Renal pelvis (tissue), 4 donors: ENCODE measurements around the gene MUC6. TPM values are rescaled to one million over a fixed set of nuclear protein-coding genes. Genes with fewer than 3 reads are reported as not detected.

ENCODE experiments used
- DNase-seq: peaks from one replicate; pipeline ENCODE4 v3.0.0-alpha.2; 2013
- polyA plus RNA-seq, 3 donors: library from polyadenylated mRNA; unstranded; fragments of 120-200 nt; gene quantifications; one replicate each; pipeline ENCODE4 v1.2.1, GENCODE V29; 2013; ENCODE audit not compliant: insufficient read length in 3 of 3

MUC6 gene
- polyA plus RNA-seq, 3 donors, result 25.6 to 35.8 (median 26.2) TPM

GRCh38 chr11:1040428-1041148 is 4.1 kb upstream of the MUC6 start:
- no peak for DNase-seq

DNA sequence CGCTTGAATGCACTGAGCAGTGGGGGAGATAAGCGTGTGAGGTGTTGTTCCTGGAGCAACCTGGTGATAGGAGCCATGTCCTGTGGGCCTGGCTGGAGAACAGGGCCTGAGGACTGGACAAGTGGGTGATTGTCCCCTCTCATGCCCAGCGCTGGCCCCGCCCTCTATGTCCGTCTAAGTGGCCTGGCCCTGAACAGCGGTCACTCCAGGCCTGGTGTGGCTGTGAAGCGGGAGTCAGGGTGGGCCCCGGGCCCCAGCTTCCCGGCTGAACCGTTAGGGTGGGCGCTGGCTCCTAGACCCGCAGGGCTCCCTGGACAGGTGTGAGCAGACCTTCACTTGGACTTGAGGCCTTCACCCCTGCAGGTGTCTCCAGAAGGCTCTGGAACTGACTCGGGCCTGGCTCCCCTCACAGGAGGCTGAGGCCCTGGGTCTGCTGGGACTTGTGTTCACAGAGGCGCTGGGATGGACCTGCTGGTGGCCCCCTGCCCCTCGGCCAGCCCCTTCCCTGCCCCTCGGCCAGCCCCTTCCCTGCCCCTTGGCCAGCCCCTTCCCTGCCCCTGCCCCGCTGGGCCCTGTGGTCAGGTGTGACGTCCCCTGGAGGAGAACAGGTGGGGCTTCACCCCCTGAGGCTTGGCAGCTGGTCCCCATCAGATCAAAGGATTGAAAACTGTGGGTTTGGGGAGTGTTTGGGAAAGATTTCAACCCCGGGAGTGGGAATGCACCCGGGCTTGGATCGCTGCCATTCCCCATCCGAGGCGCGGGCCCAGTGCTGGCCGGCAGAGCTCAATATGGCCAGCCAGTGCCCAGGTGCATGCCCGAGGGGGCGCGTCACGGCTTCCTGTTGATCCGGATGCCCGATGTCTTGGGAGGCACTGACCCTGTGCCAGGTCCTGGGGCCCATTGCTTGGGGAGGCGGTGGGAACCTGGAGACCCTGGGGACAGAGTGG is 3.2 kb upstream of the MUC6 start:
- no peak for DNase-seq

GRCh38 chr11:1038921-1039320 is 2.4 kb upstream of the MUC6 start:
- DNase-seq, result no peak

DNA sequence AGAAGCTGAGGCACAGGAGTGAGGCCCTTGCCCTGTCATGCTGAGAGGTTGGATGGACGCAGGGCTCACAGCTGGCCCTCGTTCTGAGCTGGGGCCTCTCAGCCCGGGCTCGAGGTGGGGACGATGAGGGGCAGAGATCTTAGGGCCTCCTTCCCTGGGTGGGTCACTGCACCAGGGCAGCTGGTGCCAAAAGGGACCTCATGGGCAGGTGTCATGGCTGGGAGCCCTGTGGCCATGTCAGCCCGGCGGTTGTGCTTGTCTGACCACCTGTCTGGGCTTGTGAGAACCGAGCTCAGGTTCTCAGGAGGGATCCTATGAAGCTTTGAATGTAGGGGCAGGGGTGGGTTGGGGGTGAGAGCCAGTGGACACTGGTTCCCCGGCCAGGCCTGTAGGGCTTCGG is 1.8 kb upstream of the MUC6 start:
- no peak for DNase-seq

DNA sequence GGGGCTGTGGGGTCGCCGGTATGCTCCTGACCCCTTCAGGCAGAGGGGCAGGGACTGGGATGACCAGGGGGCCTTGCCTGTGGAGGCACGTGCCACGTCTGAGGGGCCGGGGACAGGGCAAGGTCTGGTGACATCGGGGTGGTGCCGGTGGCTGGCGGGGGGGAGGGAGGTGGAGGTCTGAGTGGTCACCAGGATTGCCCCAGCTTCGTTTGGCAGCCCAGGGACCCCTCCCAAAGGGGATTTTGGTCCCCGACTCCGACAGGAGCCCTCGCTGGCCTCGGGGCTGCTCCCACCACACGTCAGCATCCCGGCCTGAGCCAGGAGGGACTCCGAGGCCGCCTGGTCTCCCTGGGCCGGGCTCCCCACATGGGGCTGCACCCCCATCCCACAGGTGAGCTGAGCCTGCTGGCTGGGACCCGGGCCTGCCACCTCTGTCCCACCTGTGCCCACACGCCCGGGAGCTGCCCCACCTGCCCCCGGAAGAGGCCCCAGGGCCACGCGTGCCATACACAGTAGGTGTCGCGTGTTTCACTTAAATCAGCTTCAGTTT is 1.1 kb upstream of the MUC6 start:
- no peak for DNase-seq

GRCh38 chr11:1036931-1037330 is 413 bp upstream of the MUC6 start:
- no peak for DNase-seq

DNA sequence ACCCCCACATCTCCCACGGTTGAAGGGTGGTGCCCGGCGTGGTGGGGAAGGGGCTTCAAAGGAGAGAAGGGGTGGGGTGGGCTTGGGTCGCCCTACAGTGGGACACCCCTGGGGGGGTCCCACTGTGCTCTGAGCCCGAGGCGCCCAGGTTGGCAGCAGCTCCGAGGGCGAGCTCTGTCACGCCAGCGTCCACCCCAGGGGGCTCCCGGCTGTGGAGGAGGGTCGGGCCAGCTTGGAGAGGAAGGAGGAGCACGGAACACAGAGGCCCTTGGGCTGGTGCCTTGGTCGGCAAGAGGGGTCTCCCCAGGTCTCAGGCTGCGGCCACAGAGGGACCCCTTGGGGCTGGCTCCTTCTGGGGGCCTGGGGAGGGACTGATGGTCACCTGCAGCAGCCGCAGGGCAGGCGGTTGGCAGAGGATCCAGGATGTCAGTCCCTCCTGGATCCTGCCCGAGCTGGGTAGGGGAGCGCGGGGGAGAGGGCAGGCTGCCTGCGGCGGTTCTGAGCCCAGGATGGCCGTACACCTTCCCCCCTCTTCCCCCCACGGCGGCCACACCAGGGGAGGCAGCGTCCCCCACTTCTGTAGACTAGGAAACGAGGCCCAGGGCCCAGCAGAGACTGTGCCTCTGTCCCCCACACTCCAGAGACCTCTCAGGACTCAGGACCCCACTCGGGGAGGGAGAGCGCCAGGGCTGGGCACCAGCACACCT is 788 bp downstream of the MUC6 start:
- no peak for DNase-seq

DNA sequence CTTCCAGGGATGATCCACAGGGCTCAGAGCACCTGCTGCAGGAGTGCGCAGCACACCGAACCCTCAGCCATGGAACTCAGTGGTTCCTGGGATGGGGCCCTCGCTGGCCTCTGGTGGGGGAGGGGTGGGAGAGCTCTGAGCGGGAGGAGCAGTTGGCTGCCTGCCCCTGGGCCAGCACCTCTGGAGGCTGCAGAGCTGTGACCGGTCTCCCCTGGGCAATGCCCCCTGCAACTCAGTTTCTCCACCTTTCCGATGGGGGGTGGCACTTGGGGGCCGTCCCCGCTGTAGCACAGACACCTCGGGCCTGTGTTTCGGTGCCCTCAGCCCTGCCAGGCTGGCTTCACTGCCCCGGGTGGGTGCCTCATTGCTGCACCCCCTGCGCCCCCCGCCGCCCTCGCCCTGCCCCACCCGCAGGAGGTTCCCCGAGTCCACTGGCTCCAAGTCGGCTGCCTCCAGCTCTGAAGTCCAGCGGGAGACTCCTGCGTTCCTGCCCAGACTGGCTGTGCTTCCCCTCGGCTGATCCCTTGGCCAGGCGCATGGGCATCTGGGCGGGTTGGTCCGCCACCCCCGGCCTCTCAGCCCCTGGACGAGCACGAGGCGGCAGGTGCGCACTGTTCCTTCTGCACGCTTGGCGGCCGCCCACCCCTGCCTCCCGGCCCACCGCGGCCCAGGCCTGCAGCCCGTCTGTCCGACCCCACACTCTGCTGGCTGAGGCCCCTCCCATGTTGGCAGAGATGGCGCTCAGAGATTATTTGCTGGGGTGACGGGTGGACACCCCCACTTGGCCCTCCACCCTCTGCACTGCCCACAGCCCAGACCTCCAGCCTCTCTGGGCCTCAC is 1.8 kb downstream of the MUC6 start:
- DNase-seq, result no peak

- DNase-seq, result no peak
Observed at GRCh38 chr11:1034001-1034400, 2.5 kb downstream of the MUC6 start.

DNA sequence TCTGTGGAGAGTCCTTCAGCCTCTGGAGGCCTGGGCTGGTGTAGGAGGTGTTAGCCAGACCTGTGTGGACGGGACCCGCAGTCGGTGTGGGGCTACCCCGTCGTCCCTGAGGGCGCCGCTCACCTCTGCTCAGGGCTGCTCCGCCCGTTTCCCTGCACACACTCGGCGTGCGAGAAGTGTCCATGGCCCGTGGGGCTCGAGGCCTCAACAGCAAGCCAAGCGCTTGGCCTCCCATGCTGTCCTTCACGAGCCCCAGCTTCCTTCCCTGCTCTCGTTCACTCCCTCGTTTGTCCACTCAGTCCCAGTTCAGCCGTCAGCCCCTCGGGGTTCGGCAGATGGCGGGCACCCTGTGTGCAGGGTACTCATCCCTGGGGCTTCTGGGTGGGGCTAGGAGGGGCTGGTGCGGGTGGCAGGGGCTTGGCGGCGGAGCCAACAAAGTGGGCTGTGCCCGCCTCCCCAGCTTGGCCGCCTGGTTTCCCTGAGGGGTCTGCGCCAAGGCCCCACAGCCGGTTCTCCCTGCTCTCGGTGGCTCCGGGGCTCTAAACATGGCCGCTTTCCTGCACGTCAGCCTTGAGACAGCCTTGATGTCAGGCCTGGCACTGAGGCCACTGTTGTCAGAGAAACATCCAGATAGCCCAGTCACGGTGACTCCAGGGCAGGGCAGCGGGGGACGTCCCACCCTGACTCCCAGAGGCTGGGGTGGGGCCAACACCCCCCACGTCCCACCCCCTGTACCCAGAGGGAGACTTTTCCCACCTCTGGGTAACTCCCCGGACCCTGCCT is 3.3 kb downstream of the MUC6 start:
- no peak for DNase-seq

DNA sequence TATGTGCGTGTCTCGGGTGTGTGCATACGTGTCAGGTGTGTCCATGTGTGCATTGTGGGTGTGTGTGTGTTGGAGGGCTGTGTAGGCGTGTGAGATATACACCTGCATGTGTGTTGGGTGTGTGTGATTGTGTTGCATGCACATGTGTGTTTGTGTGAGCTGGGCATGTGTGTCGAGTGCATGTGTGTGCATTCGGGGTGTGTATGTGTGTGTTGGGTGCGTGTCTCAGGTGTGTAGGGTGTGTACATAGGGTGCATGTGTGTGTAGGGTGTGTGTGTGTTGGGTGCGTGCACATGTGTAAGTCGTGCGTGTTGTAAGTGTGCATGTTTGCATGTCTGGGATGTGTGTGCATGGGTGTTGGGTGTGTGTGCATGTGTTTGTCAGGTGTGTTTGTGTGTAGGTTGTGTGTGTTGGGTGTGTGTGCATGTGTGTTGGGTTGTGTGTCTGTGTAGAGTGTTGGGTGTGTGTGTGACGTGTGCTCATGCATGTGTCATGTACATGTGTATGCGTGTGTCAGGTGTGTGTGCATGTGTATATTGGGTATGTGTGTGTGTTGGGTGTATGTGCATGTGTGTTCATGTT is 4.1 kb downstream of the MUC6 start:
- no peak for DNase-seq

GRCh38 chr11:1031121-1031899 is 5.2 kb downstream of the MUC6 start:
- no peak for DNase-seq

DNA sequence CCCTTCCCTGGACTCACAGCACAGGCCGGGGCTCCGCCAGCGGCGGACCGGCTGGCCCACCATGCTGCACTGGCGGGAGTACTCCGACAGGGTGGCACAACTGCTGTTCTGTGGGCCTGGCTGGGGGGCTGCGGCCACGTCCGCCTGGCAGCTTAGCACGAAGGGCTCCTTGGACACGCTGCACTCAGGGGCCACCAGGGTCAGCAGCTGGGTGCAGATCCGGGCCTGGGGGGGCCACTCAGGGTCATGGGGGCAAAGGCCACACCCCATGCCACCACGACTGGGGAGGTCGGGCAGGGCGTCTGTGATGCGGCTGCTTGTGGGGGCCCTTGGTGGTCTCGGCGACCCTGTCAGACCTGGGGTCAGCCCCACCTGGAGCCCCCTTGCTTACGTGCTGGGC is 6.0 kb downstream of the MUC6 start:
- no peak for DNase-seq

DNA sequence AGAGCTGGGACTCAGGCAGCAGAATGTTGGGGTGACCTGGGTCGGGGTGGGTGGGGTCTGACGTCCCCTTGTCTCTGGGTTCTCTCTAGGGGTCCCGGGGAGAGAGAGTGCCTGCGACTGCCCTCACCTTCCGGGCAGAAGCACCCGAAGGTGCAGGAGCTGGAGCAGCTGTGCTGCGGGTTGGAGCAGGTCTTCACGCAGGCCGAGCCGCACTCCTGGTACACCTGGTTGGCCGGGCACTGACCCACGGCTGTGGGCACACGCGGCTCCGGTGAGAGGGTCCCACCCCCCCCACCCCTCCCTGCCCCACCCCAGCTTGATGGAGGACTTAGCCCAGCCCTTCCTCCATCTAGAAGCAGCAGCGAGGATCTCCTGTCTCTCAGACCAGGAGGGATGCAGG is 6.4 kb downstream of the MUC6 start:
- DNase-seq, result no peak

- no peak for DNase-seq
Observed at GRCh38 chr11:1029654-1030053, 6.9 kb downstream of the MUC6 start.

DNA sequence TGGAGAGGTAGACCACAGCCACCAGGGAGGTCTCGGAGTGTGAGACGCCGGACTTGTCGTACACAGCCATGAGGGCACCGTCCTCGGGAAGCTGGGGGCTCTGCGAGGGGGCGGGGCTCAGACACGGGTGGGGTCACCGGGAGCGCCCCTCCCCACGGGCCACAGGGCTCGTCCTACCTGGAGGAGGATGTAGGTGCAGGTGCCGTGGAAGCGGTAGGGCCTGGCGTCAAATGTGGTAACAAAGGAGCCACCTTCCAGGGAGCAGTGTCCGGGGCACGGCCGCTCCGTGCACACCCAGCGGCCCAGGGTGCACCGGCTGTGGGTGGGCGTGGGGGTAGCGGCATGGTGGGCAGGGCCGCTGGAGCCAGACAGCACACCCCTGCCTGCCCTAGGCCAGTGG is 7.5 kb downstream of the MUC6 start:
- DNase-seq, result no peak

DNA sequence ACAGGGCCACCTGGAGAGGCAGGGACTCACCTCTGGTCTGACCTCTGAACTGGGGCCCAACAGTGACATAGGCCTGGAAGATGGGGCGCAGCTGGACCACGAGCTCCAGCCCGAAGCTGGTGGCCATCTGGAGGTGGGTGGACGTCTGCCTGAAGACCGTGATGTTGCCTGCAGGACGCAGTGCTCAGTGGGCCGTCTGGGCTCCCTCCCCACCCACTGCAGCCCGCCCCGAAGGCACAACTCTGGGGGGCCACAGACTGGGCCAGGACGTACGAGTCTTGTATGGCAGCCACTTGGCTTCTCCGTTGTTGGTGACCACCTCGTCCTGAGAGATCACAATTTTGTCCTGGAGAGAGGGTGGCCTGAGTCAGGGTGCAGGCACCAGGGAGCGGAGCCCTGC is 7.9 kb downstream of the MUC6 start:
- DNase-seq, result no peak

GRCh38 chr11:1028291-1028540 is 8.3 kb downstream of the MUC6 start:
- no peak for DNase-seq

GRCh38 chr11:1027483-1028290 is 8.8 kb downstream of the MUC6 start:
- DNase-seq, result no peak
